Nephron (organoid): ENCODE data around the gene EVI5L.

Source experiments
- H3K27ac Mint-ChIP-seq, 3 experiments: 2 replicates each; pipeline ENCODE4 v1.8.0; 2020; ENCODE audit warnings: mixed read lengths in 3 of 3, mild to moderate bottlenecking in 2 of 3, moderate library complexity in 1 of 3
- H3K27me3 Mint-ChIP-seq: 2 replicates; pipeline ENCODE4 v1.8.0; 2021; ENCODE audit warnings: low read depth, mild to moderate bottlenecking, moderate library complexity, mixed read lengths
- H3K36me3 Mint-ChIP-seq: 2 replicates; pipeline ENCODE4 v1.8.0; 2020; ENCODE audit warnings: low read depth, mixed read lengths
- H3K4me1 Mint-ChIP-seq: 2 replicates; pipeline ENCODE4 v1.8.0; 2020; ENCODE audit warnings: mixed read lengths
- H3K4me3 Mint-ChIP-seq, 3 experiments: 2 replicates each; pipeline ENCODE4 v1.8.0; 2020; ENCODE audit warnings: mild to moderate bottlenecking in 3 of 3, mixed read lengths in 3 of 3, moderate library complexity in 2 of 3
- H3K9me3 Mint-ChIP-seq: 2 replicates; pipeline ENCODE4 v1.8.0; 2020; ENCODE audit warnings: mixed read lengths
- TF ChIP-seq, protein P1 (sequence below), 3 experiments: fragments of 200-600 bp; sonication (generic); IDR thresholded peaks; one replicate each; pipeline ENCODE4 v1.5.0; 2021; ENCODE audit warnings: antibody characterized with exemption in 3 of 3; ENCODE audit not compliant: unreplicated experiment in 3 of 3

Gene EVI5L

DNA sequence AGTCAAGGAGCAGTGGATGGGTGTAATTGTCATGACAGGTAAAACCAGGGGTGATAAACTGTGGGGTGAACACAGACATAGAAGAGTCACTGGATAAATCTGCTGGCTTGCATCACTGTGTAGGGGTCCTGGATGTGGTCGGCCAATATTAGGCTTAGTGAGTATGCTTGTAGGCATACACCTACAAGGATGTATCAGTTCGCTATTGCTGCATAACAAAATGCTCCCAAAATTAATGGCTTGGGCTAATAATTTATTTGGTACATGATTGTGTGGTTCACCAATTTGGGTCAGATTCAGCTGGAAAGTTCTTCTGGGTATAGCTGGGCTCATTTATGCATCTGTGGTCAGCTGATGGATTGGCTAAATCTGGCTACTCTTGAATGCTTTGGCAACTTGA is 11.2 kb upstream of the EVI5L start:
- H3K4me3 Mint-ChIP-seq, result no peak overlapping the region
- H3K36me3 Mint-ChIP-seq, result no peaks in the 10 kb centered on the region
- H3K9me3 Mint-ChIP-seq, result peaks cover 18% of the 10 kb centered on the region
- peaks cover 2% of the 10 kb centered on the region for H3K4me1 Mint-ChIP-seq
- H3K27me3 Mint-ChIP-seq, result peaks cover 36% of the 10 kb centered on the region
- TF ChIP-seq, protein P1, sequence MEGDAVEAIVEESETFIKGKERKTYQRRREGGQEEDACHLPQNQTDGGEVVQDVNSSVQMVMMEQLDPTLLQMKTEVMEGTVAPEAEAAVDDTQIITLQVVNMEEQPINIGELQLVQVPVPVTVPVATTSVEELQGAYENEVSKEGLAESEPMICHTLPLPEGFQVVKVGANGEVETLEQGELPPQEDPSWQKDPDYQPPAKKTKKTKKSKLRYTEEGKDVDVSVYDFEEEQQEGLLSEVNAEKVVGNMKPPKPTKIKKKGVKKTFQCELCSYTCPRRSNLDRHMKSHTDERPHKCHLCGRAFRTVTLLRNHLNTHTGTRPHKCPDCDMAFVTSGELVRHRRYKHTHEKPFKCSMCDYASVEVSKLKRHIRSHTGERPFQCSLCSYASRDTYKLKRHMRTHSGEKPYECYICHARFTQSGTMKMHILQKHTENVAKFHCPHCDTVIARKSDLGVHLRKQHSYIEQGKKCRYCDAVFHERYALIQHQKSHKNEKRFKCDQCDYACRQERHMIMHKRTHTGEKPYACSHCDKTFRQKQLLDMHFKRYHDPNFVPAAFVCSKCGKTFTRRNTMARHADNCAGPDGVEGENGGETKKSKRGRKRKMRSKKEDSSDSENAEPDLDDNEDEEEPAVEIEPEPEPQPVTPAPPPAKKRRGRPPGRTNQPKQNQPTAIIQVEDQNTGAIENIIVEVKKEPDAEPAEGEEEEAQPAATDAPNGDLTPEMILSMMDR (IDR thresholded peaks at IDR 0.05; ENCODE audit: unreplicated experiment in 3 of 3), result no peak
- no peak overlapping the region for H3K27ac Mint-ChIP-seq

DNA sequence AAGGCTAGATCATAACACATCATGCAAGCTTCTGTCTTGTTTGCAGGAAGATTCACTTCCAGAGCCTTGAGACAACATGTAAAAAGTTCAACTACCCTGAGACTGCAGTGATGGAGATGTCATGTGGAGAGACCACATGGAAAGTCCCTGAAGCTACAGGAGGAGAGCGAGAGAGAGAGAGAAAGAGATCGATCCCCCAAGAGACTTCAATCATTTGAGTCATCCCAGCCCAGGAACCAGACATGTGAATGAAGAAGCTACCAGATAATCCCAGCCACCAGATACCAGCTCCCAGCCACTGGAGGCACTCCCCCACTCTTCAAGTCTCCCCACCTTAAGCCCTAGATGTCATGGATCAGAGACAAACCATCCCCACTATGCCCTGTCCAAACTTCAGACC is 10.7 kb upstream of the EVI5L start:
- TF ChIP-seq, protein P1 (IDR thresholded peaks at IDR 0.05; ENCODE audit: unreplicated experiment in 3 of 3), result no peak
- Mint-ChIP-seq H3K36me3 (no peaks in the 10 kb centered on the region), H3K27me3 (peaks cover 35% of the 10 kb centered on the region), H3K4me1 (peaks cover 4% of the 10 kb centered on the region), H3K4me3 (no peak overlapping the region), H3K27ac (no peak overlapping the region), H3K9me3 (peaks cover 14% of the 10 kb centered on the region)

DNA sequence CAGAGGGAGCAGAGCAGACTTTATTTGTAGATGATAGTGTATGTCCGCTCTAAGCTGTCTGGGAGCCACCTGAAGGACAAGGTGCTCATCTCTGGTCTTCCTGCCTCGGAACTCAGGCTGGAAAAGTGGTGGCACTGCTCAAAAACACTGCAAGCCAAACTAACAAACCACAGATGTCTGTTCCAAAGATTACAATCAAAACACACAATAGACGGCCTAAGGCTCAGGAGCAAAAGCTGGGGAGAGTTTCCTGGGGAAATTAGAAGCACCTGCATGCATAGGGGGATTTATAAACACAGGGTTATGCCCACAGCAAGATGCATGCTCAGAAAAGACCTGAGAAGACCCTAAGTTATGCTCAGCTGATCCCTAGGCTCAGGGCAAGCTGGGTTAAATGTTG is 9.4 kb upstream of the EVI5L start:
- peaks cover 13% of the 10 kb centered on the region for H3K9me3 Mint-ChIP-seq

DNA sequence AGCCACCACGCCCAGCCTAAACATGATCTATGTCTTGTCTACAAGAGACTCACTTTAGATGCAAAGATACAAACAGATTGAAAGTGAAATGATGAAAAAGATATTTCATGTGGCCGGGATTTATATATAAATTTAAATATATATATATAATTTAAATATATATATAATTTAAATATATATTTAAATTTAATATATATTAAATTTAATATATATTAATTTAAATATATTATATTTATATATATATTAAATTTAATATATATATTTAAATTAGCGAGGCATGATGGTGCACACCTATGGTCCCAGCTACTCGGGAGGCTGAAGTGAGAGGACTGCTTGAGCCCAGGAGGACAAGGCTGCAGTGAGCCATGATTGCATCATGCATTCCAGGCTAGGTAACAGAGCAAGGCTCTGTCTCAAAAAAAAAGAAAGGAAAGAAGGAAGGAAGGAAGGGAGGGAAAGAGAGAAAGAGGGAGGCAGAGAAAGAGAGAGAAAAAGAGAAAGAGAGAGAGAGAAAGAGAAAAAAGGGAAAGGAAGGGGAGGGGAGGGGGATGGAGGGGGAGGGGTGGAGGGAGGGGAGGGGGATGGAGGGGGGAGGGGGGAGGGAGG is 7.0 kb upstream of the EVI5L start:
- Mint-ChIP-seq H3K27me3 (peaks cover 31% of the 10 kb centered on the region), H3K27ac (no peak overlapping the region), H3K9me3 (peaks cover 9% of the 10 kb centered on the region), H3K4me3 (no peak overlapping the region), H3K36me3 (no peaks in the 10 kb centered on the region), H3K4me1 (peaks cover 4% of the 10 kb centered on the region)
- TF ChIP-seq, protein P1 (IDR thresholded peaks at IDR 0.05; ENCODE audit: unreplicated experiment in 3 of 3), result no peak

More for the DNA sequence above, 9.4 kb upstream of the EVI5L start:
- Mint-ChIP-seq H3K36me3 (no peaks in the 10 kb centered on the region), H3K4me3 (no peak overlapping the region), H3K27me3 (peaks cover 28% of the 10 kb centered on the region), H3K4me1 (peaks cover 4% of the 10 kb centered on the region), H3K27ac (no peak overlapping the region)
- TF ChIP-seq, protein P1 (IDR thresholded peaks at IDR 0.05; ENCODE audit: unreplicated experiment in 3 of 3), result no peak

DNA sequence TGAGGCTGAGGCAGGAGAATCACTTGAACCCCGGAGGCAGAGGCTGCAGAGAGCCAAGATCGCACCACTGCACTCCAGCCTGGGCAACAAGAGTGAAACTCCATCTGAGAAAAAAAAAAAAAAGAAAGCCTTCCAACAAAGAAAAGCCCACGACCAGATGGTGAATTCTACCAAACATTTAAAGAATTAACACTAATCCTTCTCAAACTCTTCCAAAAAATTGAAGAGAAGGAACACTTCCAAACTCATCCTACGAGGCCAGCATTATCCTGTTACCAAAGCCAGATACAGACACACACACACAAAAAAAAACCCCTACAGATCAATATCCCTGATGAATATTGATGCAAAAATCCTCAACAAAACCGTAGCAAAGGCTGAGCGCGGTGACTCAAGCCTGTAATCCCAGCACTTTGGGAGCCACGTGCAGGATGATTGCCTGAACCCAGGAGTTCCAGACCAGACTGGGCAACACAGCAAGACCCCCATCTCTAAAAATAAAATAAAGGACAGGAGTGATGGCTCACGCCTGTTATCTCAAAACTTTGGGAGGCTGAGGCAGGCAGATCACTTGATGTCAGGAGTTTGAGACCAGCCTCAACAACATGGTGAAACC is 6.2 kb upstream of the EVI5L start:
- TF ChIP-seq, protein P1 (IDR thresholded peaks at IDR 0.05; ENCODE audit: unreplicated experiment in 3 of 3), result no peak
- H3K4me1 Mint-ChIP-seq, result peaks cover 4% of the 10 kb centered on the region
- no peak overlapping the region for H3K27ac Mint-ChIP-seq
- no peaks in the 10 kb centered on the region for H3K36me3 Mint-ChIP-seq
- peaks cover 9% of the 10 kb centered on the region for H3K9me3 Mint-ChIP-seq
- H3K27me3 Mint-ChIP-seq, result peaks cover 32% of the 10 kb centered on the region
- no peak overlapping the region for H3K4me3 Mint-ChIP-seq

DNA sequence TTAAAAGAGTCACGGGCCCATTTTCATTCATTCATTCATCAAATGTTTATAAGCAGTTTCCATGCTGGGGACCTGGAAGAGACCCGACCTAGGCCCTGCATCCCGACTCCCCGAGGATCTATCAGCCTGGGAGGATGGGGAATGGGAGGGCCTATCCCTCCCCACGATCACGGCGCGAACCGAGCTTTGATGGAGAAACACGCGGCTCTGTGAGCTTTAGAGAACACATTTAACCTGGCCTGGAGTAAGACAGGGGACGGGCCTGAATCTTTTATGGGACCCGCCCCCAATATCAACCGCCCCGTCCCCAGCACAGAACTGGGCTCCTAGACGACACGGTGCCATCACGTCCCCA is 875 bp upstream of the EVI5L start:
- Mint-ChIP-seq H3K27ac (no peak overlapping the region), H3K36me3 (no peaks in the 10 kb centered on the region), H3K27me3 (peaks cover 17% of the 10 kb centered on the region), H3K4me3 (peak overlapping the region; percentile 68 to 83 (median 80)), H3K4me1 (peaks cover 24% of the 10 kb centered on the region), H3K9me3 (no peaks in the 10 kb centered on the region)
- TF ChIP-seq, protein P1 (IDR thresholded peaks at IDR 0.05; ENCODE audit: unreplicated experiment in 3 of 3), result no peak
